ENCODE measurements around the gene GNLY.

Gene GNLY

GRCh38 chr2:85675427-85675826 lies 18.7 kb upstream of the GNLY start:
- no peak for TF ChIP-seq SIN3A (IDR thresholded peaks at IDR 0.05; ENCODE audit: borderline replicate concordance, insufficient read depth, low read length)
- no peak for TF ChIP-seq POLR2AphosphoS5 (IDR thresholded peaks at IDR 0.05; ENCODE audit: low read depth, low read length)
- TF ChIP-seq TAF1 (IDR thresholded peaks at IDR 0.05; ENCODE audit: borderline replicate concordance, insufficient read depth, low read length): no peak
- no peak for TF ChIP-seq REST (IDR thresholded peaks at IDR 0.05; ENCODE audit: insufficient read depth in 1 of 2, low read depth in 2 of 2, low read length in 2 of 2)
- TF ChIP-seq FOXP2 (optimal IDR thresholded peaks at IDR 0.05; ENCODE audit: borderline replicate concordance, extremely low read depth, extremely low read length, insufficient read depth): no peak

GRCh38 chr2:85675866-85676548 lies 18.2 kb upstream of the GNLY start:
- TF ChIP-seq REST (IDR thresholded peaks at IDR 0.05; ENCODE audit: insufficient read depth in 1 of 2, low read depth in 2 of 2, low read length in 2 of 2) (no peak), POLR2AphosphoS5 (IDR thresholded peaks at IDR 0.05; ENCODE audit: low read depth, low read length) (no peak), SIN3A (IDR thresholded peaks at IDR 0.05; ENCODE audit: borderline replicate concordance, insufficient read depth, low read length) (no peak), FOXP2 (optimal IDR thresholded peaks at IDR 0.05; ENCODE audit: borderline replicate concordance, extremely low read depth, extremely low read length, insufficient read depth) (no peak), TAF1 (IDR thresholded peaks at IDR 0.05; ENCODE audit: borderline replicate concordance, insufficient read depth, low read length) (no peak)

- TF ChIP-seq FOXP2 (optimal IDR thresholded peaks at IDR 0.05; ENCODE audit: borderline replicate concordance, extremely low read depth, extremely low read length, insufficient read depth): no peak
- no peak for TF ChIP-seq POLR2AphosphoS5 (IDR thresholded peaks at IDR 0.05; ENCODE audit: low read depth, low read length)
- TF ChIP-seq SIN3A (IDR thresholded peaks at IDR 0.05; ENCODE audit: borderline replicate concordance, insufficient read depth, low read length): no peak
- TF ChIP-seq TAF1 (IDR thresholded peaks at IDR 0.05; ENCODE audit: borderline replicate concordance, insufficient read depth, low read length): no peak
- TF ChIP-seq REST (IDR thresholded peaks at IDR 0.05; ENCODE audit: insufficient read depth in 1 of 2, low read depth in 2 of 2, low read length in 2 of 2): no peak
These were observed 15.8 kb upstream of the GNLY start for GRCh38 chr2:85678377-85678776.

GRCh38 chr2:85678794-85679672 lies 15.1 kb upstream of the GNLY start:
- TF ChIP-seq FOXP2 (optimal IDR thresholded peaks at IDR 0.05; ENCODE audit: borderline replicate concordance, extremely low read depth, extremely low read length, insufficient read depth) (peak; percentile 88), REST (IDR thresholded peaks at IDR 0.05; ENCODE audit: insufficient read depth in 1 of 2, low read depth in 2 of 2, low read length in 2 of 2) (no peak)
